ENCODE measurements around the gene CDO1.

Gene CDO1

GRCh38 chr5:115806986-115807653 is 9.3 kb downstream of the CDO1 start:
- in situ Hi-C loops (cut with HindIII; ENCODE audit: low pct_ligation_motif_present, low sequenced_read_pairs) = no loop called here
- Histone ChIP-seq H3K36me3 (replicated peaks) (no peaks in the 10 kb centered on the region), H3K4me3 (ENCODE audit: low read depth, low read length) (no peak overlapping the region), H3K27me3 (replicated peaks) (no peaks in the 10 kb centered on the region), H3K27ac (no peak overlapping the region)
- no peak for DNase-seq
- no peak for TF ChIP-seq CTCF (IDR thresholded peaks at IDR 0.05; ENCODE audit: low read depth, low read length, missing control alignments)

GRCh38 chr5:115801984-115802383 is 14.5 kb downstream of the CDO1 start:
- TF ChIP-seq CTCF (IDR thresholded peaks at IDR 0.05; ENCODE audit: low read depth, low read length, missing control alignments) = no peak
- no peak for DNase-seq

GRCh38 chr5:115801152-115801551 is 15.3 kb downstream of the CDO1 start:
- Histone ChIP-seq H3K27ac (no peak overlapping the region), H3K4me3 (ENCODE audit: low read depth, low read length) (no peak overlapping the region), H3K36me3 (replicated peaks) (no peaks in the 10 kb centered on the region), H3K27me3 (replicated peaks) (no peaks in the 10 kb centered on the region)
- in situ Hi-C loops (cut with HindIII; ENCODE audit: low pct_ligation_motif_present, low sequenced_read_pairs) = no loop called here
- DNase-seq = no peak
- TF ChIP-seq CTCF (IDR thresholded peaks at IDR 0.05; ENCODE audit: low read depth, low read length, missing control alignments) = no peak

More at GRCh38 chr5:115801984-115802383, 14.5 kb downstream of the CDO1 start:
- no peak overlapping the region for H3K4me3 ChIP-seq (ENCODE audit: low read depth, low read length)
- H3K36me3 ChIP-seq (replicated peaks) = no peaks in the 10 kb centered on the region
- no peak overlapping the region for H3K27ac ChIP-seq
- no peaks in the 10 kb centered on the region for H3K27me3 ChIP-seq (replicated peaks)
- in situ Hi-C loops (cut with HindIII; ENCODE audit: low pct_ligation_motif_present, low sequenced_read_pairs) = no loop called here

- no peak for DNase-seq
- in situ Hi-C loops (cut with HindIII; ENCODE audit: low pct_ligation_motif_present, low sequenced_read_pairs) = no loop called here
Measured at GRCh38 chr5:115800108-115800507, 16.4 kb downstream of the CDO1 start.

GRCh38 chr5:115798252-115798651 is 18.2 kb downstream of the CDO1 start:
- TF ChIP-seq CTCF (IDR thresholded peaks at IDR 0.05; ENCODE audit: low read depth, low read length, missing control alignments) = no peak
- DNase-seq = no peak
- in situ Hi-C loops (cut with HindIII; ENCODE audit: low pct_ligation_motif_present, low sequenced_read_pairs) = no loop called here

More at GRCh38 chr5:115800108-115800507, 16.4 kb downstream of the CDO1 start:
- Histone ChIP-seq H3K4me3 (ENCODE audit: low read depth, low read length) (no peak overlapping the region), H3K36me3 (replicated peaks) (no peaks in the 10 kb centered on the region), H3K27ac (no peak overlapping the region), H3K27me3 (replicated peaks) (no peaks in the 10 kb centered on the region)
- TF ChIP-seq CTCF (IDR thresholded peaks at IDR 0.05; ENCODE audit: low read depth, low read length, missing control alignments) = no peak

GRCh38 chr5:115796656-115797055 is 19.8 kb downstream of the CDO1 start:
- in situ Hi-C loops (cut with HindIII; ENCODE audit: low pct_ligation_motif_present, low sequenced_read_pairs) = no loop called here
- Histone ChIP-seq H3K27ac (no peak overlapping the region), H3K36me3 (replicated peaks) (no peaks in the 10 kb centered on the region), H3K4me3 (ENCODE audit: low read depth, low read length) (no peak overlapping the region), H3K27me3 (replicated peaks) (no peaks in the 10 kb centered on the region)
- no peak for TF ChIP-seq CTCF (IDR thresholded peaks at IDR 0.05; ENCODE audit: low read depth, low read length, missing control alignments)
- DNase-seq = no peak

More at GRCh38 chr5:115798252-115798651, 18.2 kb downstream of the CDO1 start:
- no peak overlapping the region for H3K4me3 ChIP-seq (ENCODE audit: low read depth, low read length)
- H3K27ac ChIP-seq = no peak overlapping the region
- no peaks in the 10 kb centered on the region for H3K27me3 ChIP-seq (replicated peaks)
- no peaks in the 10 kb centered on the region for H3K36me3 ChIP-seq (replicated peaks)

Data from brain microvascular endothelial cell (primary cell).